Left lung (tissue), 10 donors: ENCODE measurements around the gene ETV5. TPM values are rescaled to one million over a fixed set of nuclear protein-coding genes. Genes with fewer than 3 reads are reported as not detected.

Experiments
- ATAC-seq: fragments of 200-7000 bp; cut with Tn5 transposase; one replicate; pipeline ENCODE4 v1.9.1; 2020; ENCODE audit warnings: moderate library complexity
- DNase-seq, 4 donors: peaks; one replicate each; pipeline ENCODE4 v3.0.0-alpha.2; 2013 to 2020
- H3K27ac ChIP-seq, 2 donors: fragments of 200-600 bp; sonication (generic) in 1 of 2; one replicate each; pipeline versions ENCODE4 v1.5.0 to v1.8.0; 2020 to 2021
- H3K27me3 ChIP-seq, 2 donors: fragments of 200-600 bp; sonication (generic) in 1 of 2; one replicate each; pipeline versions ENCODE4 v1.5.0 to v1.8.0; 2020 to 2021
- H3K36me3 ChIP-seq, 2 donors: fragments of 200-600 bp; sonication (generic) in 1 of 2; one replicate each; pipeline versions ENCODE4 v1.5.0 to v1.8.0; 2020 to 2021
- H3K4me1 ChIP-seq, 2 donors: fragments of 200-600 bp; one replicate each; pipeline ENCODE4 v1.8.0; 2021
- H3K4me3 ChIP-seq, 2 donors: fragments of 200-600 bp; sonication (generic) in 1 of 2; one replicate each; pipeline versions ENCODE4 v1.5.0 to v1.8.0; 2020 to 2021; ENCODE audit warnings: mild to moderate bottlenecking in 1 of 2
- H3K9me3 ChIP-seq, 2 donors: fragments of 200-600 bp; sonication (generic) in 1 of 2; one replicate each; pipeline versions ENCODE4 v1.5.0 to v1.8.0; 2020 to 2021
- CTCF ChIP-seq, 2 donors: fragments of 200-600 bp; sonication (generic) in 1 of 2; IDR thresholded peaks; one replicate each; pipeline versions ENCODE4 v1.5.0 to v1.8.0; 2021; ENCODE audit warnings: antibody characterized with exemption in 2 of 2
- intact Hi-C, 2 donors: fragments of 100-400 bp; cut with DNase I; formaldehyde crosslinking; loops; one replicate each; pipeline versions ENCODE4 v1.11.2 to v1.14.2; 2022
- polyA plus RNA-seq, 6 donors: library from polyadenylated mRNA; unstranded; fragments of 120-200 nt; gene quantifications; one replicate each; pipeline ENCODE4 v1.2.1, GENCODE V29; 2013; ENCODE audit not compliant: insufficient read length in 6 of 6
- total RNA-seq, 2 donors: library from RNA; stranded (reverse); fragmentation: NEBNext Ultra II Directional; extraction: Animal tissue kit (Norgen Biotek cat#: 25700); gene quantifications; one replicate each; pipeline ENCODE4 v1.2.1, GENCODE V29; 2021
- donor health status: DM: no; HTN: yes; CAD: no.
- donor health status: DM: no; HTN: no; CAD: no.

Gene ETV5
- total and polyA plus RNA-seq, 8 donors, result 40.7 to 332 (median 266) TPM

GRCh38 chr3:186084264-186084663, 24.6 kb downstream of the ETV5 start:
- peaks cover 0 to 4% of the 10 kb centered on the region in 2 donors for H3K36me3 ChIP-seq
- no peaks in the 10 kb centered on the region for H3K4me1 ChIP-seq
- no peaks in the 10 kb centered on the region for H3K9me3 ChIP-seq
- H3K27ac ChIP-seq, result no peak overlapping the region
- no peak overlapping the region for H3K4me3 ChIP-seq
- ATAC-seq (no peak), DNase-seq (no peak)
- no peak for TF ChIP-seq CTCF (IDR thresholded peaks at IDR 0.05)
- H3K27me3 ChIP-seq, result no peaks in the 10 kb centered on the region
- intact Hi-C loops, result no loop called here

DNA sequence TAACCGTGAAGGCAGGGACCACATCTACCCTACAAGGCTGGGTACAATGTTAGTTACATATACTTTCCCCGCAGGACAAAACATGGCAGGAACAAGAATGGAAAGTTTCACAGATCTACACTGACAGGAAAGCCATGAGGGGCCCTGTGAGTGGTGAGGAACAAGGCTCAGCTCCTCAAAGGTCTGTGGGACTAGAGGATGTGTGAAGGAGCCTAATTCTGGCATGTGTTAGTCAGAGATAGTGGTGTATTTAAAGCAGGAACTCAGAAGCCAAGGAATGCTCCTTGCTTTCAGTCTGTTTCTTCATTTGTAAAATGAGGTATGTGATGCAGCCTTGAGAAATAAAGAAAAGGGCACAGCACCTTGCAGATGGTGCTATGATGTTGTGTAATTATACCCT, 25.1 kb downstream of the ETV5 start:
- no peak for DNase-seq
- ATAC-seq, result no peak
- Histone ChIP-seq H3K27ac (no peak overlapping the region), H3K36me3 (peaks cover 0 to 4% of the 10 kb centered on the region in 2 donors), H3K4me3 (no peak overlapping the region), H3K4me1 (no peaks in the 10 kb centered on the region), H3K27me3 (no peaks in the 10 kb centered on the region), H3K9me3 (no peaks in the 10 kb centered on the region)
- intact Hi-C loops, result no loop called here
- TF ChIP-seq CTCF (IDR thresholded peaks at IDR 0.05), result no peak

GRCh38 chr3:186082150-186082549, 26.7 kb downstream of the ETV5 start:
- TF ChIP-seq CTCF (IDR thresholded peaks at IDR 0.05), result no peak
- Histone ChIP-seq H3K4me3 (no peak overlapping the region), H3K4me1 (no peaks in the 10 kb centered on the region), H3K27me3 (no peaks in the 10 kb centered on the region), H3K27ac (no peak overlapping the region), H3K36me3 (no peaks in the 10 kb centered on the region), H3K9me3 (no peaks in the 10 kb centered on the region)
- ATAC-seq (no peak), DNase-seq (no peak)
- intact Hi-C loops, result no loop called here

- no peaks in the 10 kb centered on the region for H3K9me3 ChIP-seq
- intact Hi-C loops, result no loop called here
- H3K4me1 ChIP-seq, result no peaks in the 10 kb centered on the region
- DNase-seq, result no peak
- ATAC-seq, result no peak
- TF ChIP-seq CTCF (IDR thresholded peaks at IDR 0.05), result no peak
- no peaks in the 10 kb centered on the region for H3K27me3 ChIP-seq
- H3K27ac ChIP-seq, result no peak overlapping the region
- no peak overlapping the region for H3K4me3 ChIP-seq
- no peaks in the 10 kb centered on the region for H3K36me3 ChIP-seq
Measured at GRCh38 chr3:186081678-186082077, 27.2 kb downstream of the ETV5 start.

GRCh38 chr3:186080849-186081438, 27.9 kb downstream of the ETV5 start:
- Histone ChIP-seq H3K4me3 (no peak overlapping the region), H3K27ac (no peak overlapping the region)
- TF ChIP-seq CTCF (IDR thresholded peaks at IDR 0.05), result no peak

More at GRCh38 chr3:186080849-186081438, 27.9 kb downstream of the ETV5 start:
- Histone ChIP-seq H3K27me3 (no peaks in the 10 kb centered on the region), H3K9me3 (no peaks in the 10 kb centered on the region), H3K36me3 (no peaks in the 10 kb centered on the region), H3K4me1 (no peaks in the 10 kb centered on the region)
- DNase-seq (no peak), ATAC-seq (no peak)
- intact Hi-C loops, result no loop called here
